ENCODE measurements around the gene TNKS2. TPM values are rescaled to one million over a fixed set of nuclear protein-coding genes. Genes with fewer than 3 reads are reported as not detected.

TNKS2 gene
- total RNA-seq, 2 experiments from 2014 or later = 47.8 to 50.4 TPM

DNA sequence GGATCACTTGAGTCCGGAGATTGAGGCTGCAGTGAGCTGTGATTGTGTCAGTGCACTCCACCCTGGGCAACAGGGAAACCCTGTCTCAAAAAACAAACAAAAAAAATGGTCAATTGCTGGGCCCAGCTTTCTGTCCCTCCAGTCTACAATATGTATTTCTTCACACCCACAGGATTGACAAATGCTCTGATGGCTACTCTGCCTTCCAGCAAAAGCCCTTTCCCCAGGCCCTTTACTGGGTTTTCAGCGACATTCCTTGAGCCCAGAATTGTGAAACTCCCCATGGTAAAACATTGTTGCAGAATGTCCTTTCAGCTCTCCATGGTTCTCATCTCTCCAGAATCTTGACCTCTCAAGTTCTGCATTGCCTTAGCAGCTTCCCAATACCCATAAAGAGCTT is 23.7 kb upstream of the TNKS2 start:
- Histone ChIP-seq H3K9me3 (ENCODE audit: control insufficient read depth in 1 of 2, insufficient read depth in 1 of 2, low read length in 2 of 2) (no peaks in the 10 kb centered on the region), H3K27ac (ENCODE audit: low read depth in 1 of 2, low read length in 2 of 2) (no peak overlapping the region), H3K27me3 (ENCODE audit: control insufficient read depth in 1 of 2, insufficient read depth in 2 of 2, low read length in 2 of 2) (peaks cover 4 to 17% of the 10 kb centered on the region in 2 experiments), H3K36me3 (ENCODE audit: insufficient read depth, low read length) (no peaks in the 10 kb centered on the region), H3K4me1 (ENCODE audit: insufficient read depth, low read length) (no peaks in the 10 kb centered on the region), H3K4me3 (ENCODE audit: low read length) (no peak overlapping the region)
- CTCF ChIA-PET = no interaction called here
- ATAC-seq (ENCODE audit: poor library complexity) (no peak), DNase-seq (no peak)
- peaks cover 20% of the 10 kb centered on the region for H3K27me3 Mint-ChIP-seq
- no peaks in the 10 kb centered on the region for H3K9me3 Mint-ChIP-seq
- intact Hi-C loops (cut with DNase I, micrococcal nuclease) = no loop called here
- H3K4me1 Mint-ChIP-seq (ENCODE audit: low read depth) = no peaks in the 10 kb centered on the region
- H3K36me3 Mint-ChIP-seq (ENCODE audit: low read depth) = no peaks in the 10 kb centered on the region
- TF ChIP-seq, protein P1, sequence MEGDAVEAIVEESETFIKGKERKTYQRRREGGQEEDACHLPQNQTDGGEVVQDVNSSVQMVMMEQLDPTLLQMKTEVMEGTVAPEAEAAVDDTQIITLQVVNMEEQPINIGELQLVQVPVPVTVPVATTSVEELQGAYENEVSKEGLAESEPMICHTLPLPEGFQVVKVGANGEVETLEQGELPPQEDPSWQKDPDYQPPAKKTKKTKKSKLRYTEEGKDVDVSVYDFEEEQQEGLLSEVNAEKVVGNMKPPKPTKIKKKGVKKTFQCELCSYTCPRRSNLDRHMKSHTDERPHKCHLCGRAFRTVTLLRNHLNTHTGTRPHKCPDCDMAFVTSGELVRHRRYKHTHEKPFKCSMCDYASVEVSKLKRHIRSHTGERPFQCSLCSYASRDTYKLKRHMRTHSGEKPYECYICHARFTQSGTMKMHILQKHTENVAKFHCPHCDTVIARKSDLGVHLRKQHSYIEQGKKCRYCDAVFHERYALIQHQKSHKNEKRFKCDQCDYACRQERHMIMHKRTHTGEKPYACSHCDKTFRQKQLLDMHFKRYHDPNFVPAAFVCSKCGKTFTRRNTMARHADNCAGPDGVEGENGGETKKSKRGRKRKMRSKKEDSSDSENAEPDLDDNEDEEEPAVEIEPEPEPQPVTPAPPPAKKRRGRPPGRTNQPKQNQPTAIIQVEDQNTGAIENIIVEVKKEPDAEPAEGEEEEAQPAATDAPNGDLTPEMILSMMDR (IDR thresholded peaks at IDR 0.05) = no peak
- H3K4me3 Mint-ChIP-seq = no peak overlapping the region
- POLR2A ChIA-PET = no interaction called here
- no peak overlapping the region for H3K27ac Mint-ChIP-seq

GRCh38 chr10:91775731-91776130 is 22.5 kb upstream of the TNKS2 start:
- Histone ChIP-seq H3K4me1 (ENCODE audit: insufficient read depth, low read length) (no peaks in the 10 kb centered on the region), H3K27me3 (ENCODE audit: control insufficient read depth in 1 of 2, insufficient read depth in 2 of 2, low read length in 2 of 2) (peaks cover 4 to 17% of the 10 kb centered on the region in 2 experiments), H3K27ac (ENCODE audit: low read depth in 1 of 2, low read length in 2 of 2) (no peak overlapping the region), H3K9me3 (ENCODE audit: control insufficient read depth in 1 of 2, insufficient read depth in 1 of 2, low read length in 2 of 2) (no peaks in the 10 kb centered on the region), H3K36me3 (ENCODE audit: insufficient read depth, low read length) (no peaks in the 10 kb centered on the region), H3K4me3 (ENCODE audit: low read length) (no peak overlapping the region)
- H3K4me1 Mint-ChIP-seq (ENCODE audit: low read depth) = no peaks in the 10 kb centered on the region
- no peak overlapping the region for H3K27ac Mint-ChIP-seq
- CTCF ChIA-PET = interaction anchor here (0.9 kb wide), 1 partner anchor 8 kb away, joined by 3 read pairs; no protein-coding TSS in a partner anchor
- TF ChIP-seq, protein P1 (IDR thresholded peaks at IDR 0.05) = no peak
- no peaks in the 10 kb centered on the region for H3K36me3 Mint-ChIP-seq (ENCODE audit: low read depth)
- H3K4me3 Mint-ChIP-seq = no peak overlapping the region
- DNase-seq (no peak), ATAC-seq (ENCODE audit: poor library complexity) (no peak)
- peaks cover 27% of the 10 kb centered on the region for H3K27me3 Mint-ChIP-seq
- intact Hi-C loops (cut with DNase I, micrococcal nuclease) = no loop called here
- POLR2A ChIA-PET = interaction anchor here (0.9 kb wide), 1 partner anchor 132 kb away, joined by 4 read pairs; no protein-coding TSS in a partner anchor
- no peaks in the 10 kb centered on the region for H3K9me3 Mint-ChIP-seq

GRCh38 chr10:91776266-91776665 is 22.0 kb upstream of the TNKS2 start:
- intact Hi-C loops (cut with DNase I, micrococcal nuclease) = no loop called here
- no peak overlapping the region for H3K27ac ChIP-seq (ENCODE audit: low read depth in 1 of 2, low read length in 2 of 2)
- H3K4me1 ChIP-seq (ENCODE audit: insufficient read depth, low read length) = no peaks in the 10 kb centered on the region
- H3K27me3 Mint-ChIP-seq = peaks cover 27% of the 10 kb centered on the region
- no peaks in the 10 kb centered on the region for H3K36me3 Mint-ChIP-seq (ENCODE audit: low read depth)
- H3K27ac Mint-ChIP-seq = no peak overlapping the region
- CTCF ChIA-PET = no interaction called here
- no peaks in the 10 kb centered on the region for H3K9me3 ChIP-seq (ENCODE audit: control insufficient read depth in 1 of 2, insufficient read depth in 1 of 2, low read length in 2 of 2)
- no peak for ATAC-seq (ENCODE audit: poor library complexity)
- POLR2A ChIA-PET = no interaction called here
- H3K4me3 ChIP-seq (ENCODE audit: low read length) = no peak overlapping the region
- H3K4me1 Mint-ChIP-seq (ENCODE audit: low read depth) = no peaks in the 10 kb centered on the region
- no peak for DNase-seq
- TF ChIP-seq, protein P1 (IDR thresholded peaks at IDR 0.05) = no peak
- no peaks in the 10 kb centered on the region for H3K9me3 Mint-ChIP-seq
- H3K27me3 ChIP-seq (ENCODE audit: control insufficient read depth in 1 of 2, insufficient read depth in 2 of 2, low read length in 2 of 2) = peaks cover 4 to 17% of the 10 kb centered on the region in 2 experiments
- no peak overlapping the region for H3K4me3 Mint-ChIP-seq
- no peaks in the 10 kb centered on the region for H3K36me3 ChIP-seq (ENCODE audit: insufficient read depth, low read length)
